NCI-H2227 (cell line): ENCODE measurements around the gene RGS13.
A peak's percentile ranks its signal among the peaks of the same experiment; 100 is the strongest.

Experiments used
- DNase-seq: peaks from one replicate; lab custom pipeline; 2025; ENCODE audit not compliant: unreplicated experiment; lab: John Stamatoyannopoulos, UW

The RGS13 gene

GRCh38 chr1:192626366-192627179, 9.4 kb upstream of the RGS13 start:
- DNase-seq = no peak

DNA sequence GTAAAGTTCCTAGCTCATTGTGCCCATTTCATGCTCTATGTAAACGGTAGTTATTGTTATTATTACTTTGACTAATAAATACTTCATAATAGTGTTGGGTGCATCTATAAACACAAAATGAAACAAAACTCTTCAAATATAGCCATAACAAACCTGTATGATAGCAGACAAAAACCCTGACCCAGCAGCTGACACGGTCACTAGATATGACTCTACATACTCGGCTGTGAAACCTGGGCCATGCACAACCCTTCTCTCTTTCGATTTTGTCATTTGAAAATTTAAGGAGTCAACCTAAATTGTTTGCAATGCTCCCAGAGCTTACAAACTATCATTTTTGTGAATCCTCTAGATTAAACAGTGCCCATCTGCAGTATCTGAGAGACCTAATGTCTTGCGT, 8.0 kb upstream of the RGS13 start:
- no peak for DNase-seq

GRCh38 chr1:192628396-192629057, 7.4 kb upstream of the RGS13 start:
- DNase-seq = no peak

GRCh38 chr1:192629612-192630011, 6.3 kb upstream of the RGS13 start:
- no peak for DNase-seq

GRCh38 chr1:192630521-192631287, 5.2 kb upstream of the RGS13 start:
- no peak for DNase-seq

GRCh38 chr1:192631749-192632148, 4.2 kb upstream of the RGS13 start:
- no peak for DNase-seq

DNA sequence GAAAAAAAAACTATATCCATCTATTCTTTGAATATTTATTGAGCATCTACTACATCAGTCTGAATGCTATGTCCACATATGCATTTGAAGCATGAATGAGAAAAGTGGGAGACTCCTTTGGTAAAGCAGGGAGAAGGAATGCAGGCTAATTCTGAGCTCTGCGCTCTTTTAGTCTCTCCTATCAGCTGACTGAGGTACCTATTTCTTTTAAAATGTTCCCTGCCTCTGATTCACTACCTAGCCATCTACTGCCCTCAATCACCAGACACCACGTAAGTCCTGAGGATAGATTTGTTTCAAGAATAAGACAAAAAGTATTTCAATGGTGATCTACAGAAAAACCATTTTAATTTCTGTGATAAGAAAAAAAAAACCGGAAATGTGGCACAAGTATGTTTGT, 3.8 kb upstream of the RGS13 start:
- no peak for DNase-seq

GRCh38 chr1:192632641-192633532, 3.1 kb upstream of the RGS13 start:
- DNase-seq = no peak

- DNase-seq = no peak
These were observed 2.3 kb upstream of the RGS13 start for GRCh38 chr1:192633533-192634253.

- no peak for DNase-seq
These were observed 906 bp upstream of the RGS13 start for GRCh38 chr1:192635041-192635440.

- DNase-seq = no peak
These were observed 3.8 kb downstream of the RGS13 start for GRCh38 chr1:192639607-192640368.

- no peak for DNase-seq
These were observed 16.2 kb downstream of the RGS13 start for GRCh38 chr1:192652159-192652558.

DNA sequence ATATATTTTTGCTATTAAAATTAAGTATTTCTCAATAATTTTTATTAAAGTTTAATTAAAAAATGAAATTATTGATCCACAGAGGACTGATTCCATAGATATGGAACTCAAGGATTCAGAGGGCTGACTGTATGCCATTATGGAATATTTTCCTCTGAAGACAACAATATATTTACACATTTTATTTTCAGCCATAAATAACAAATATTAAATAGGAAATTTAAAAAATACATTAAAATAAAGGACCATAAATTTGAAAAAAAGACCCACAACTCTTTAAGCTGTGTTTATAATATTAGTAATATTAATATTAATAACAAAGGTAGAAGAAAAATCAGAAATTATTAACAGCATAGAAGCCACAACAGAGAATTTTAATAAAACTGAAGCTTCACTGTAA, 18.2 kb downstream of the RGS13 start:
- DNase-seq = no peak

- DNase-seq = no peak
These were observed 18.8 kb downstream of the RGS13 start for GRCh38 chr1:192654591-192655251.

DNA sequence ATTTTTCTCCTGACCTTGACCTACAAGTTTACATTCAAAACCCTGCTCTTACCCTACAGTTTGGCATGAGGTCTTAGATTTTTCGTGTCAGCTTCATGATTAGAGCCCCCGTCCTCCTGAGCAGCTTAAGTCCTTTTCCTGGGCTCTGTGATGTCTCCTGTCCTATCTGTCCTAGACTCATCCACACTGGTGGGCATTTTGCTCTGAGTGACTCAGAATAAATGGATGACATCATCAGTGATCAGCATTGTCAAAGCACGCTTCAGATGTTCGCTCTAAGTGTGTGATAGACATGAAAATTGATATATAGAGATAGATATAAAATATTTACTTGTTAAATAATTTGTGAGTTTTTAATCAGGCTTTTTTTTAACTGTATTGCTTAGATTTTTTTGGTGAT, 21.8 kb downstream of the RGS13 start:
- no peak for DNase-seq

DNA sequence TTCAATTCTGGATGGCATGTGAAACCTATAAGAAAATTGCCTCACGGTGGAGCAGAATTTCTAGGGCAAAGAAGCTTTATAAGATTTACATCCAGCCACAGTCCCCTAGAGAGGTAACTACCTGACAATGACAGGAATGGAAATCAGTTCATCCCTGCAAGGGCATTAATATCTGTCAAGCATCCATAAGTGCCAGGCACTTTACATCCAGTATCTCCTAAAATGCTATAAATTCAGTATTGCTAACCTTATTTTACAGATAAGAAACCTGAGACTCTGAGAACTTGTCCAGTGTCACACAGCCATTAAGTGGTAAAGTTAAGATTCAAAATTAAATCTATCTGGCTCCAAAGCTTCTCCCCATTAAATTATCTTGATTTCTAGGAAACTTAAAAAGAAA, 22.3 kb downstream of the RGS13 start:
- no peak for DNase-seq

DNA sequence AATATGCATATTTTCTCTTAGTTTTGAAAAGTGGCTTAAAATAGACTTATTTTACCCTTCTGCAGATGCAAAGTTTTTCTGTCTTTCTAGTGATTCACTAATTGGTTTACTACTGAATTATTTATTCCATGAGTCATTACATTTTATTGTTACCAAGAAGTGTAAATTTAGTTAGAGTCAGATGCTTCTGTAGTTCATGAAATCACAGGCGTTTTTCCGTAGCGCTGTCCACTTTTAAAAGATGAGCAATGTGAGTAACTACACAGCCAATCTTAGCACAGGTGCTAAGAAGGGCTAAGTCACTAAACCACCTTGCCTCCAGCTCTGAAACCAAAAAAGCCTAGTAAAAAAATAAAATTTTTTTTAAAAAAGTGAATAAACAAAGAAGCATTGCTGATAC, 24.7 kb downstream of the RGS13 start:
- DNase-seq = no peak

GRCh38 chr1:192668409-192668983, 32.5 kb downstream of the RGS13 start:
- DNase-seq = peak; percentile 77

DNA sequence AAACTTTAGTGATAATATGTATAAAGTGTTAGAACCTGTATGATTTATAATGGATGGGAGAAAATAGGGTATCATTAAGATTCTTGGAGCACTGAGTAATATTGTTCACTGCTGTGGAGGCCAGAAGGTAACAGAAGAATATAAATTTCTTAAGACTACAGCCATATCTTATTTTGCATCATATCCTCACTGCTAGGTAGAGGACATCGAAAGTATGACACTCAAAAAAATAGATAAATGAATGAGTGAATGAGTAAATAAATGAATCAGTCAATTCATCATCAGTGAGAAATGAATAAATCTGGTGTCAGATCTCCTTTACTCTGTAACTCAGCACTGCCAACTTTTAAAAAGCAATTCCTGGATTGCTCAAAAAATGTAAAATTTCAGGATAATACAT, 33.2 kb downstream of the RGS13 start:
- DNase-seq = no peak
